Cardiac muscle cell (in vitro differentiated cells and primary cell): Measurements from ENCODE around the gene EDEM2. TPM values are rescaled to one million over a fixed set of nuclear protein-coding genes. Genes with fewer than 3 reads are reported as not detected.
A peak's percentile ranks its signal among the peaks of the same experiment; 100 is the strongest.
"Not testable (repeated sequence)": the region's sequence is repeated elsewhere in the genome, so short reads cannot be mapped to it uniquely, and the experiment has no call there.

ENCODE experiments used
- DNase-seq, 2 donors: peaks; one replicate each; pipeline versions ENCODE4 v3.0.0 to v3.0.0-alpha.2; 2010 to 2017; ENCODE audit warnings: low read depth in 1 of 2, low spot score in 1 of 2
- H3K27ac ChIP-seq: fragments of 200-600 bp; sonication (generic); 2 replicates; pipeline ENCODE4 v1.5.1; 2016
- H3K27me3 ChIP-seq: fragments of 200-600 bp; sonication (generic); 2 replicates; pipeline ENCODE4 v1.6.0; 2016; ENCODE audit warnings: control low read depth
- H3K36me3 ChIP-seq: fragments of 200-600 bp; sonication (generic); 2 replicates; pipeline ENCODE4 v1.5.1; 2016; ENCODE audit warnings: control low read depth
- H3K4me1 ChIP-seq: fragments of 200-600 bp; sonication (generic); 2 replicates; pipeline ENCODE4 v1.8.1; 2017; ENCODE audit warnings: low read depth, mild to moderate bottlenecking, mixed run types
- H3K4me3 ChIP-seq: fragments of 200-600 bp; sonication (generic); 2 replicates; pipeline ENCODE4 v1.5.1; 2016; ENCODE audit warnings: mild to moderate bottlenecking
- H3K9me3 ChIP-seq: fragments of 200-600 bp; sonication (generic); 2 replicates; pipeline ENCODE4 v1.5.1; 2017; ENCODE audit warnings: low read depth, mild to moderate bottlenecking, control low read depth
- CTCF ChIP-seq: IDR thresholded peaks from 2 replicates; pipeline ENCODE4 v1.5.1; 2012; ENCODE audit warnings: low read depth, mild to moderate bottlenecking, low read length
- polyA plus RNA-seq: library from polyadenylated mRNA; unstranded; fragments of >200 nt; fragmentation: Nextera tagmentation; extraction: Ambion mirVana; gene quantifications from 2 replicates; pipeline ENCODE4 v1.2.1, GENCODE V29; 2016
- total RNA-seq: library from RNA; depleted of rRNA; stranded (reverse); fragments of >200 nt; gene quantifications from 2 replicates; pipeline ENCODE4 v1.2.3, GENCODE V29; 2016

Gene EDEM2
- total and polyA plus RNA-seq, 2 experiments from 2014 or later: 40.1 to 57.5 TPM

GRCh38 chr20:35087355-35087754 is 59.8 kb downstream of the EDEM2 start:
- DNase-seq: no peak
- no peak for TF ChIP-seq CTCF
- H3K4me3 ChIP-seq: no peak overlapping the region
- H3K4me1 ChIP-seq: peaks cover 10% of the 10 kb centered on the region
- H3K36me3 ChIP-seq: peaks cover 2% of the 10 kb centered on the region
- no peaks in the 10 kb centered on the region for H3K9me3 ChIP-seq
- no peaks in the 10 kb centered on the region for H3K27me3 ChIP-seq
- H3K27ac ChIP-seq: peak overlapping the region; percentile 29

- no peak for DNase-seq
- H3K4me1 ChIP-seq: peaks cover 5% of the 10 kb centered on the region
- H3K27ac ChIP-seq: no peak overlapping the region
- TF ChIP-seq CTCF: no peak
- no peaks in the 10 kb centered on the region for H3K9me3 ChIP-seq
- H3K4me3 ChIP-seq: no peak overlapping the region
- H3K36me3 ChIP-seq: peaks cover 2% of the 10 kb centered on the region
- no peaks in the 10 kb centered on the region for H3K27me3 ChIP-seq
These were observed 61.5 kb downstream of the EDEM2 start for GRCh38 chr20:35085477-35086225.

- peak overlapping the region; percentile 8 for H3K27ac ChIP-seq
- H3K9me3 ChIP-seq: no peaks in the 10 kb centered on the region
- peaks cover 5% of the 10 kb centered on the region for H3K4me1 ChIP-seq
- no peaks in the 10 kb centered on the region for H3K27me3 ChIP-seq
- no peak for TF ChIP-seq CTCF
- peaks cover 2% of the 10 kb centered on the region for H3K36me3 ChIP-seq
- H3K4me3 ChIP-seq: no peak overlapping the region
- DNase-seq: no peak
These were observed 62.1 kb downstream of the EDEM2 start for GRCh38 chr20:35084998-35085397.

GRCh38 chr20:35080348-35080642 is 66.8 kb downstream of the EDEM2 start:
- not testable (repeated sequence) for DNase-seq, H3K4me3 ChIP-seq, H3K27me3 ChIP-seq, H3K4me1 ChIP-seq, H3K9me3 ChIP-seq, H3K27ac ChIP-seq
- peaks cover 13% of the 10 kb centered on the region for H3K36me3 ChIP-seq

GRCh38 chr20:35079472-35080347 is 67.4 kb downstream of the EDEM2 start:
- H3K36me3 ChIP-seq: peaks cover 13% of the 10 kb centered on the region
- TF ChIP-seq CTCF: no peak
- H3K27ac ChIP-seq: no peak overlapping the region
- no peaks in the 10 kb centered on the region for H3K27me3 ChIP-seq
- H3K9me3 ChIP-seq: no peaks in the 10 kb centered on the region
- no peak overlapping the region for H3K4me3 ChIP-seq
- DNase-seq: no peak
- H3K4me1 ChIP-seq: no peaks in the 10 kb centered on the region

GRCh38 chr20:35077872-35078271 is 69.3 kb downstream of the EDEM2 start:
- no peak overlapping the region for H3K4me3 ChIP-seq
- no peak for TF ChIP-seq CTCF

More at GRCh38 chr20:35077872-35078271, 69.3 kb downstream of the EDEM2 start:
- no peak for DNase-seq
- H3K9me3 ChIP-seq: no peaks in the 10 kb centered on the region
- H3K36me3 ChIP-seq: peaks cover 13% of the 10 kb centered on the region
- H3K27ac ChIP-seq: no peak overlapping the region
- H3K27me3 ChIP-seq: no peaks in the 10 kb centered on the region
- H3K4me1 ChIP-seq: no peaks in the 10 kb centered on the region
